KMS-11 (cell line): ENCODE data around the gene GRID2.

Experiments used
- H2AFZ ChIP-seq: fragments of 200-600 bp; sonication (generic); 2 replicates; pipeline ENCODE4 v1.6.1; 2016; ENCODE audit warnings: antibody characterized with exemption, mixed run types, low read depth
- H3K27ac ChIP-seq: fragments of 200-600 bp; sonication (generic); 2 replicates; pipeline ENCODE4 v1.6.1; 2016; ENCODE audit warnings: mild to moderate bottlenecking, mixed run types
- H3K27me3 ChIP-seq: fragments of 200-600 bp; sonication (generic); 2 replicates; pipeline ENCODE4 v1.6.1; 2017; ENCODE audit warnings: mild to moderate bottlenecking, low read depth, mixed run types, moderate library complexity; ENCODE audit not compliant: insufficient read depth
- H3K36me3 ChIP-seq: fragments of 200-600 bp; sonication (generic); 2 replicates; pipeline ENCODE4 v1.6.1; 2017; ENCODE audit warnings: mild to moderate bottlenecking, mixed run types; ENCODE audit not compliant: insufficient read depth
- H3K4me1 ChIP-seq: fragments of 200-600 bp; sonication (generic); 2 replicates; pipeline ENCODE4 v1.6.1; 2016; ENCODE audit warnings: mild to moderate bottlenecking, low read depth, mixed run types; ENCODE audit not compliant: poor library complexity, severe bottlenecking
- H3K4me2 ChIP-seq: fragments of 200-600 bp; sonication (generic); 2 replicates; pipeline ENCODE4 v1.7.0; 2016; ENCODE audit warnings: mild to moderate bottlenecking, mixed run types
- H3K4me3 ChIP-seq: fragments of 200-600 bp; sonication (generic); IDR thresholded peaks from 2 replicates; pipeline ENCODE4 v1.6.1; 2017; ENCODE audit warnings: low read depth, low read length, mixed read lengths; ENCODE audit not compliant: insufficient read depth
- H3K79me2 ChIP-seq: fragments of 200-600 bp; sonication (generic); 2 replicates; pipeline ENCODE4 v1.6.1; 2016; ENCODE audit warnings: low read depth, mixed run types; ENCODE audit not compliant: insufficient read depth
- H3K9ac ChIP-seq: fragments of 200-600 bp; sonication (generic); 2 replicates; pipeline ENCODE4 v1.6.1; 2016; ENCODE audit warnings: mild to moderate bottlenecking, mixed run types
- H4K20me1 ChIP-seq: fragments of 200-600 bp; sonication (generic); 2 replicates; pipeline ENCODE4 v1.6.1; 2016; ENCODE audit warnings: mild to moderate bottlenecking, mixed run types; ENCODE audit not compliant: insufficient read depth
- CTCF ChIP-seq: fragments of 200-600 bp; sonication (generic); conservative IDR thresholded peaks from 2 replicates; pipeline ENCODE4 v1.6.1; 2017; ENCODE audit warnings: low read depth, mild to moderate bottlenecking, antibody characterized with exemption, low read length, moderate library complexity, mixed read lengths

GRID2 gene

GRCh38 chr4:93722446-93722845, 1418.7 kb downstream of the GRID2 start:
- no peaks in the 10 kb centered on the region for H4K20me1 ChIP-seq
- H3K36me3 ChIP-seq = no peaks in the 10 kb centered on the region
- H2AFZ ChIP-seq = no peak overlapping the region
- H3K27ac ChIP-seq = no peak overlapping the region
- TF ChIP-seq CTCF = no peak
- no peaks in the 10 kb centered on the region for H3K79me2 ChIP-seq
- no peaks in the 10 kb centered on the region for H3K27me3 ChIP-seq
- H3K4me2 ChIP-seq = no peak overlapping the region
- no peak overlapping the region for H3K9ac ChIP-seq
- no peak overlapping the region for H3K4me3 ChIP-seq
- H3K4me1 ChIP-seq = no peaks in the 10 kb centered on the region

- Histone ChIP-seq H3K4me1 (no peaks in the 10 kb centered on the region), H3K79me2 (no peaks in the 10 kb centered on the region), H3K4me2 (no peak overlapping the region), H3K9ac (no peak overlapping the region), H3K27ac (no peak overlapping the region), H3K27me3 (no peaks in the 10 kb centered on the region), H3K36me3 (no peaks in the 10 kb centered on the region), H3K4me3 (no peak overlapping the region), H4K20me1 (no peaks in the 10 kb centered on the region), H2AFZ (no peak overlapping the region)
- no peak for TF ChIP-seq CTCF
Measured at GRCh38 chr4:93730251-93730650, 1426.5 kb downstream of the GRID2 start.

- Histone ChIP-seq H3K4me1 (no peaks in the 10 kb centered on the region), H3K4me2 (no peak overlapping the region), H4K20me1 (no peaks in the 10 kb centered on the region), H3K27ac (no peak overlapping the region), H3K27me3 (no peaks in the 10 kb centered on the region), H3K9ac (no peak overlapping the region), H3K79me2 (no peaks in the 10 kb centered on the region), H3K36me3 (no peaks in the 10 kb centered on the region), H3K4me3 (no peak overlapping the region), H2AFZ (no peak overlapping the region)
- TF ChIP-seq CTCF = no peak
Measured at GRCh38 chr4:93730760-93731159, 1427.0 kb downstream of the GRID2 start.

GRCh38 chr4:93731456-93731855, 1427.7 kb downstream of the GRID2 start:
- no peak for TF ChIP-seq CTCF
- H3K36me3 ChIP-seq = no peaks in the 10 kb centered on the region
- H3K4me1 ChIP-seq = no peaks in the 10 kb centered on the region
- H2AFZ ChIP-seq = no peak overlapping the region
- no peak overlapping the region for H3K27ac ChIP-seq
- H4K20me1 ChIP-seq = no peaks in the 10 kb centered on the region
- H3K4me2 ChIP-seq = no peak overlapping the region
- no peaks in the 10 kb centered on the region for H3K79me2 ChIP-seq
- no peak overlapping the region for H3K9ac ChIP-seq
- no peak overlapping the region for H3K4me3 ChIP-seq
- no peaks in the 10 kb centered on the region for H3K27me3 ChIP-seq

GRCh38 chr4:93732509-93732908, 1428.7 kb downstream of the GRID2 start:
- no peaks in the 10 kb centered on the region for H3K4me1 ChIP-seq
- no peaks in the 10 kb centered on the region for H4K20me1 ChIP-seq
- H3K36me3 ChIP-seq = no peaks in the 10 kb centered on the region
- no peak overlapping the region for H2AFZ ChIP-seq
- H3K27ac ChIP-seq = no peak overlapping the region
- no peak overlapping the region for H3K9ac ChIP-seq
- H3K4me2 ChIP-seq = no peak overlapping the region
- no peak overlapping the region for H3K4me3 ChIP-seq
- no peaks in the 10 kb centered on the region for H3K27me3 ChIP-seq
- H3K79me2 ChIP-seq = no peaks in the 10 kb centered on the region
- TF ChIP-seq CTCF = no peak
